Activated B cell treated with CpG ODN at 0.5 μM for 24 hours (primary cell): ENCODE results near the gene ZNF674. TPM values are rescaled to one million over a fixed set of nuclear protein-coding genes. Genes with fewer than 3 reads are reported as not detected.
"Not testable (repeated sequence)": the region's sequence is repeated elsewhere in the genome, so short reads cannot be mapped to it uniquely, and the experiment has no call there.

Source experiments
- ATAC-seq: fragments of 200-7000 bp; cut with Tn5 transposase; one replicate; pipeline ENCODE4 v1.10.0; 2021; ENCODE audit warnings: low read depth, mild to moderate bottlenecking, moderate library complexity
- CTCF ChIA-PET: fragments of 350-600 bp; sonication (Branson Sonifier 250); formaldehyde crosslinking; loops from one replicate; lab custom pipeline; 2021; ENCODE audit warnings: antibody characterized with exemption; lab: Charles Lee
- POLR2A ChIA-PET: fragments of 350-600 bp; sonication (Branson Sonifier 250); formaldehyde crosslinking; loops from one replicate; lab custom pipeline; 2021; ENCODE audit warnings: antibody characterized with exemption; lab: Charles Lee
- DNase-seq: peaks from one replicate; pipeline ENCODE4 v3.0.0; 2022
- H3K27ac Mint-ChIP-seq: one replicate; pipeline ENCODE4 v1.8.0; 2020; ENCODE audit warnings: mixed read lengths
- H3K27me3 Mint-ChIP-seq: one replicate; pipeline ENCODE4 v1.8.0; 2021; ENCODE audit warnings: mixed read lengths
- H3K36me3 Mint-ChIP-seq: one replicate; pipeline ENCODE4 v1.8.0; 2021; ENCODE audit warnings: low read depth, mixed read lengths
- H3K4me1 Mint-ChIP-seq: one replicate; pipeline ENCODE4 v1.8.0; 2021; ENCODE audit warnings: mixed read lengths
- H3K4me3 Mint-ChIP-seq: one replicate; pipeline ENCODE4 v1.8.0; 2020; ENCODE audit warnings: mild to moderate bottlenecking, mixed read lengths
- H3K9me3 Mint-ChIP-seq: one replicate; pipeline ENCODE4 v1.8.0; 2020; ENCODE audit warnings: mixed read lengths
- CTCF ChIP-seq: fragments of 200-600 bp; IDR thresholded peaks from one replicate; pipeline ENCODE4 v1.8.0; 2022; ENCODE audit warnings: antibody characterized with exemption, mild to moderate bottlenecking
- intact Hi-C: fragments of 100-400 bp; cut with micrococcal nuclease; formaldehyde crosslinking; loops from one replicate; pipeline ENCODE4 v1.15.1; 2024
- total RNA-seq: library from RNA; stranded (reverse); gene quantifications from 2 replicates; pipeline ENCODE4 v1.2.3, GENCODE V29; 2022

The ZNF674 gene
- total RNA-seq, 1 donor from 2014 or later: 1.6 TPM

- Mint-ChIP-seq H3K27ac (no peak overlapping the region), H3K36me3 (peaks cover 38% of the 10 kb centered on the region), H3K4me1 (no peaks in the 10 kb centered on the region), H3K4me3 (no peak overlapping the region), H3K27me3 (no peaks in the 10 kb centered on the region), H3K9me3 (no peaks in the 10 kb centered on the region)
- intact Hi-C loops: no loop called here
- no peak for TF ChIP-seq CTCF
- ATAC-seq (no peak), DNase-seq (no peak)
- CTCF ChIA-PET: no interaction called here
- POLR2A ChIA-PET: no interaction called here
These were observed 67.8 kb downstream of the ZNF674 start for GRCh38 chrX:46477435-46477834.

GRCh38 chrX:46465203-46465602, 80.0 kb downstream of the ZNF674 start:
- Mint-ChIP-seq H3K36me3 (peaks cover 49% of the 10 kb centered on the region), H3K27me3 (no peaks in the 10 kb centered on the region), H3K4me3 (no peak overlapping the region), H3K9me3 (no peaks in the 10 kb centered on the region), H3K27ac (no peak overlapping the region), H3K4me1 (peaks cover 12% of the 10 kb centered on the region)
- TF ChIP-seq CTCF: no peak
- no peak for DNase-seq
- intact Hi-C loops: no loop called here
- no peak for ATAC-seq
- ChIA-PET CTCF (no interaction called here), POLR2A (no interaction called here)

- POLR2A ChIA-PET: no interaction called here
- no peak overlapping the region for H3K4me3 Mint-ChIP-seq
- peaks cover 12% of the 10 kb centered on the region for H3K4me1 Mint-ChIP-seq
- no peak overlapping the region for H3K27ac Mint-ChIP-seq
- no peak for TF ChIP-seq CTCF
- CTCF ChIA-PET: interaction anchor here (0.7 kb wide), 1 partner anchor 184 kb away, joined by 3 read pairs; no protein-coding TSS in a partner anchor
- intact Hi-C loops: no loop called here
- DNase-seq: no peak
- H3K9me3 Mint-ChIP-seq: no peaks in the 10 kb centered on the region
- no peaks in the 10 kb centered on the region for H3K27me3 Mint-ChIP-seq
- no peak for ATAC-seq
- peaks cover 39% of the 10 kb centered on the region for H3K36me3 Mint-ChIP-seq
These were observed 81.5 kb downstream of the ZNF674 start for GRCh38 chrX:46463682-46464081.

- H3K4me3 Mint-ChIP-seq: peak overlapping the region; percentile 54
- CTCF ChIA-PET: no interaction called here
- TF ChIP-seq CTCF: no peak
- H3K27ac Mint-ChIP-seq: peak overlapping the region; percentile 74
- H3K36me3 Mint-ChIP-seq: peaks cover 39% of the 10 kb centered on the region
- H3K4me1 Mint-ChIP-seq: peaks cover 12% of the 10 kb centered on the region
- ATAC-seq (peak; percentile 60), DNase-seq (no peak)
- intact Hi-C loops: no loop called here
- H3K9me3 Mint-ChIP-seq: no peaks in the 10 kb centered on the region
- no peaks in the 10 kb centered on the region for H3K27me3 Mint-ChIP-seq
- POLR2A ChIA-PET: interaction anchor here (1.2 kb wide), 1 partner anchor 14 kb away, joined by 4 read pairs; no protein-coding TSS in a partner anchor
These were observed 83.5 kb downstream of the ZNF674 start for GRCh38 chrX:46461660-46462191.

GRCh38 chrX:46460801-46461659, 84.2 kb downstream of the ZNF674 start:
- CTCF ChIA-PET, ATAC-seq, H3K9me3 Mint-ChIP-seq, DNase-seq, H3K27me3 Mint-ChIP-seq, intact Hi-C loops: not testable (repeated sequence)
- Mint-ChIP-seq H3K4me1 (peaks cover 12% of the 10 kb centered on the region), H3K27ac (peak overlapping the region; percentile 74), H3K4me3 (peak overlapping the region; percentile 54), H3K36me3 (peaks cover 36% of the 10 kb centered on the region)
- POLR2A ChIA-PET: interaction anchor here (1.2 kb wide), 1 partner anchor 14 kb away, joined by 4 read pairs; no protein-coding TSS in a partner anchor
